HG02678 (cell line): ENCODE data around the gene AFAP1L1.

Experiments
- ATAC-seq: cut with Tn5 transposase; IDR thresholded peaks from one replicate; pipeline ENCODE4 v1.9.1; 2021; ENCODE audit warnings: mild to moderate bottlenecking, moderate library complexity; ENCODE audit not compliant: unreplicated experiment

AFAP1L1 gene

GRCh38 chr5:149344151-149344550, 72.5 kb downstream of the AFAP1L1 start:
- ATAC-seq: no peak

- ATAC-seq: peak; percentile 98
Observed at GRCh38 chr5:149345147-149345891, 73.7 kb downstream of the AFAP1L1 start, which contains the start of gene GRPEL2. Gene GRPEL2 (plus strand): TSS chr5:149345499. CDS start chr5:149345540, 41 bp downstream.

- no peak for ATAC-seq
Observed at GRCh38 chr5:149345892-149346222, 74.2 kb downstream of the AFAP1L1 start.

- ATAC-seq: no peak
Observed at GRCh38 chr5:149348518-149348917, 76.9 kb downstream of the AFAP1L1 start.

- no peak for ATAC-seq
Observed at GRCh38 chr5:149349382-149349781, 77.7 kb downstream of the AFAP1L1 start.

- ATAC-seq: no peak
Observed at GRCh38 chr5:149352169-149352568, 80.5 kb downstream of the AFAP1L1 start.

GRCh38 chr5:149353911-149354310, 82.3 kb downstream of the AFAP1L1 start:
- ATAC-seq: no peak

GRCh38 chr5:149355688-149356087, 84.0 kb downstream of the AFAP1L1 start:
- no peak for ATAC-seq

- ATAC-seq: no peak
Observed at GRCh38 chr5:149356391-149356790, 84.7 kb downstream of the AFAP1L1 start.

- ATAC-seq: peak; percentile 99
Observed at GRCh38 chr5:149357370-149358293, 86.0 kb downstream of the AFAP1L1 start, which contains the start of gene PCYOX1L. Gene PCYOX1L (plus strand): TSS chr5:149358046. CDS start chr5:149358069, 23 bp downstream.

- ATAC-seq: peak; percentile 3
Observed at GRCh38 chr5:149358294-149358651, 86.6 kb downstream of the AFAP1L1 start.

- ATAC-seq: no peak
Observed at GRCh38 chr5:149358868-149359495, 87.3 kb downstream of the AFAP1L1 start.

GRCh38 chr5:149360272-149360671, 88.6 kb downstream of the AFAP1L1 start:
- no peak for ATAC-seq

GRCh38 chr5:149362541-149362940, 90.9 kb downstream of the AFAP1L1 start:
- no peak for ATAC-seq

- ATAC-seq: no peak
Observed at GRCh38 chr5:149363358-149363757, 91.7 kb downstream of the AFAP1L1 start.

GRCh38 chr5:149363936-149364335, 92.3 kb downstream of the AFAP1L1 start:
- ATAC-seq: no peak

- no peak for ATAC-seq
Observed at GRCh38 chr5:149364719-149365118, 93.1 kb downstream of the AFAP1L1 start.

- ATAC-seq: no peak
Observed at GRCh38 chr5:149365418-149365817, 93.8 kb downstream of the AFAP1L1 start.

- no peak for ATAC-seq
Observed at GRCh38 chr5:149366169-149366729, 94.6 kb downstream of the AFAP1L1 start.

- ATAC-seq: peak; percentile 71
Observed at GRCh38 chr5:149367249-149367971, 95.8 kb downstream of the AFAP1L1 start.
